ENCODE measurements around the gene WDR37. TPM values are rescaled to one million over a fixed set of nuclear protein-coding genes. Genes with fewer than 3 reads are reported as not detected.

WDR37 gene
- total and polyA plus RNA-seq, 10 of the 15 experiments (the other 5 are each of a cell fraction or from before 2014, with no cell fraction given): 1.9 to 11.1 (median 7.1) TPM

- ATAC-seq (no peak), DNase-seq (ENCODE audit: low read depth, low spot score) (no peak), FAIRE-seq (peak; percentile 77)
- ChIA-PET POLR2A (no interaction called here), CTCF (no interaction called here), SMC1A (ENCODE audit: uncharacterized antibody, unreplicated experiment) (no interaction called here), RAD21 (ENCODE audit: unreplicated experiment) (no interaction called here)
- no peak overlapping the region for H3K4me2 ChIP-seq (ENCODE audit: control insufficient read depth, insufficient read depth)
- in situ Hi-C loops (cut with MboI) (no loop called here), intact Hi-C loops (cut with micrococcal nuclease; ENCODE audit: unreplicated experiment) (no loop called here)
- H2AFZ ChIP-seq (ENCODE audit: control insufficient read depth, low read depth, low read length): no peak overlapping the region
- no TSS peak for BruUV-seq (replicated peaks)
- no peak overlapping the region for H3K27ac ChIP-seq (ENCODE audit: control insufficient read depth, insufficient read depth)
- peaks cover 21% of the 10 kb centered on the region in 2 experiments; a peak in 3 of 4 replicates for H3K36me3 ChIP-seq (ENCODE audit: control insufficient read depth in 2 of 2, insufficient read depth in 2 of 2, low read length in 1 of 2)
- no peak for TF ChIP-seq BCL3 (IDR thresholded peaks at IDR 0.05; ENCODE audit: borderline replicate concordance, insufficient read depth, low read depth, low read length, poor library complexity, severe bottlenecking)
- no peak for TF ChIP-seq NR2C2 (IDR thresholded peaks at IDR 0.05; ENCODE audit: borderline replicate concordance, control insufficient read depth, insufficient read length, low read depth)
- no peak for TF ChIP-seq CHD4 (IDR thresholded peaks at IDR 0.05)
- no peak for TF ChIP-seq RAD51 (IDR thresholded peaks at IDR 0.05)
- no peak for TF ChIP-seq PAX8 (IDR thresholded peaks at IDR 0.05)
- no peak for TF ChIP-seq LARP7 (IDR thresholded peaks at IDR 0.05)
- no peak for TF ChIP-seq RB1 (IDR thresholded peaks at IDR 0.05; ENCODE audit: borderline replicate concordance)
- no peak for TF ChIP-seq PKNOX1 (IDR thresholded peaks at IDR 0.05)
- TF ChIP-seq BHLHE40 (IDR thresholded peaks at IDR 0.05; ENCODE audit: borderline replicate concordance in 1 of 2, low read depth in 2 of 2, low read length in 1 of 2): no peak
- no peak overlapping the region for H3K9ac ChIP-seq (ENCODE audit: control insufficient read depth, insufficient read depth, low read length)
- H3K27me3 ChIP-seq (replicated peaks in 1 of 2; ENCODE audit: control insufficient read depth in 2 of 2, insufficient read depth in 2 of 2, low read length in 1 of 2): no peaks in the 10 kb centered on the region
- H3K4me1 ChIP-seq (ENCODE audit: control insufficient read depth, insufficient read depth, low read length): peaks cover 2% of the 10 kb centered on the region; the same call in 1 of the 2 replicates
- no peaks in the 10 kb centered on the region for H3K79me2 ChIP-seq (ENCODE audit: control insufficient read depth, insufficient read depth, low read length)
- H3K9me3 ChIP-seq (replicated peaks; ENCODE audit: control insufficient read depth, insufficient read depth, low read length): no peaks in the 10 kb centered on the region
- 95% methylated on average over 6 of the region's 6 CpGs for WGBS (ENCODE audit: insufficient coverage, insufficient replicate concordance, low lambda C conversion rate, missing lambda C conversion rate)
- H3K4me3 ChIP-seq: no peak overlapping the region
- H4K20me1 ChIP-seq (ENCODE audit: control insufficient read depth, insufficient read depth): no peaks in the 10 kb centered on the region
Measured at GRCh38 chr10:1107679-1108078, 51.5 kb downstream of the WDR37 start.

Data from GM12878 (cell line).